NCI-H748 (cell line): ENCODE measurements around the gene CDCP1.
"Not testable (repeated sequence)": the region's sequence is repeated elsewhere in the genome, so short reads cannot be mapped to it uniquely, and the experiment has no call there.

Experiments used
- DNase-seq: peaks from one replicate; lab custom pipeline; 2025; ENCODE audit not compliant: unreplicated experiment; lab: John Stamatoyannopoulos, UW

The CDCP1 gene

GRCh38 chr3:45171283-45171682 is 25.1 kb upstream of the CDCP1 start:
- DNase-seq: no peak

DNA sequence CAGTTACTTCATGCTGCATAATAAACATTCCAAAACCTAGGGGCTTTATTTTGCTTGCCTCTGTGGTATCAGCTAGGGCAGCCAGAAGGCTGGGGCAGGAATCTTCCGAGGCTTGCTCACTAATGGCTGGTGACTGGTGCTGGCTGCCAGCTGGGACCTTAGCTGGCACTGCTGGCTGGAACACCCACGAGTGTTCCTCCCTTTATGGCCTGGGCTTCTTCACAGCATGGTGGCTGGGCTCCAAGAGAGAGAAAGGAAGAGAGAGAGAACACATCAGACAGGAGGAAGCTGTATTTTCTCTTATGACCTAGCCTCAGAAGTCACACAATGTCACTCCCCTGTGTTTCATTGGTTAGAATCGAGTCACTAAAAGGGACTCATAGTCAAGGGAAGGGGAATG is 23.9 kb upstream of the CDCP1 start:
- no peak for DNase-seq

DNA sequence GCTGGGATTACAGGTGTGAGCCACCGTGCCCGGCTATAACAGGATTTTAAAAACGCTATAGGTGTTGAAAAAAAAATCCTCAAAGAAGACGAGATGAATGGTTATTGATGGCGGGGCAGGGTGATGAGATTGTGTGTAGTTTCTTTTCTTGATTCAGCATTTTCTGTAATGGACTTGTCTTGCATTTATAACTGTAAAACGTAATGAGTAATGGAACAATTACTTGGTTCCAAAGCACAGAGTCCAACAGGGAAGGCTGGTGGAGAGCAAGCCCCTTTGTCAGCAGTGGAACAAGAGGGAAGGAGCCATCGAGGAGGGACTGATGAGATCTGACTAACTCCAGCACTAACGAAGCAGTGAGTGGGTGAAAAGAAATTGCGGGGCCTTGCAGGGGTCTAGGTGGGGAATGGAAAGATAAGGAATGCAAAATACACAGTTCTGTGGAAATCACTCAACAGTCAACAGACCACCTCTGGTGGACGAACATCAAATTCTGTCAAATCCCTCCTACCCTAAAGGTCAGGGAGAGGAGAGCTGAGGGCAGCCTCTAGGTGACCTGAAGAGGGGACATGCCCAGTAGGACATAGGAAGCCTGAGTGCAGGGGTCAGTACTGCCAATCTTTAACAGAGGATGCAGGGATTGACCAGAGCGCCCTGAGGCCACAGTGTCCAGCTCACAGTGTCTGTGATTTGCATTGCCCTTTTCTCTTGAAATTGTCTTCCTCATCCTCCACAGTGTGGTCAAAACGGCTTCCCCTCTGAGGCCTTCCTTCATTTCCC is 23.1 kb upstream of the CDCP1 start:
- no peak for DNase-seq

GRCh38 chr3:45168451-45168850 is 22.3 kb upstream of the CDCP1 start:
- DNase-seq: no peak

DNA sequence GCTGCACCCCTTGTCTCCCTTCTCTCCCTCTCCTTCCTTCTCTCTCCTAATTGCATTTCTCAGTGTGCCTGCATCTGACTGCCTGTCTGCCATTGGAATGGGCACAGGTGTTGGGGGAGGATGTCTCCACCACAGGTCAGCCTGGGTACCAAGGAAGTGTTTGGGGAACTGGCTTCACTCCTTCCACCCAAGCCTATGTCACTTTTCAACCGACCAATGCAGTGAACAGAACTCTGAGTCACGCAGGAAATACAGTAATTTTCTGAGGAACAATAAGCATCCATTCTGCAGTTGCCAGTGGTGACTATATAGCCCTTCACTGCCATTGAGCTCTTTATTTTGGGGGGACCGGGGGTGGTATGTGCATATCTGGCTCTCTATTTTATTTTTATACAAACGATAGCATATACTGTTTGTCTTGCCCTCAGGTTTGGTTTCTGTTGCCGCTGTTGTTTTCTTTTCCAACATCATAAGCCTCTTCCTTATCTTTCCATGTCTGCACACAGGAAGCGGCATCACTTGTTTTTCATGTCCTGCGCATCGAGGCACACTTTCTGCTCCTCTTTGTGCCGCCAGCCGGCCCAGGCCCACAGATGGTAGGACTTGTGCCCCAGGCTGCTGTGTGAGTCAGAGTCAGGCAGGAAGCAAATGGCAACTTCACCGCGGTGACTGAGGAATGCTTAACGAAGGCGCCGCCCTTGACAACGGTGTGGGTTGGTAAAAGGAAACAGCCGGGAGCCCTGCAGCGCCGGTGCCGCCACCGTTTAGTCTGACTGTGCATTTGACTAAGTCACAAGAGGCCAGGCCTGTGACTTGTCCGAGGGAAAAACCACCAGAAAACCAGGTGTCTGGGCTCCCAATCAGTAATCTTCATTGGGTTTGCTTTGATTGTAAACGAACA is 21.1 kb upstream of the CDCP1 start:
- peak; percentile 77 for DNase-seq

DNA sequence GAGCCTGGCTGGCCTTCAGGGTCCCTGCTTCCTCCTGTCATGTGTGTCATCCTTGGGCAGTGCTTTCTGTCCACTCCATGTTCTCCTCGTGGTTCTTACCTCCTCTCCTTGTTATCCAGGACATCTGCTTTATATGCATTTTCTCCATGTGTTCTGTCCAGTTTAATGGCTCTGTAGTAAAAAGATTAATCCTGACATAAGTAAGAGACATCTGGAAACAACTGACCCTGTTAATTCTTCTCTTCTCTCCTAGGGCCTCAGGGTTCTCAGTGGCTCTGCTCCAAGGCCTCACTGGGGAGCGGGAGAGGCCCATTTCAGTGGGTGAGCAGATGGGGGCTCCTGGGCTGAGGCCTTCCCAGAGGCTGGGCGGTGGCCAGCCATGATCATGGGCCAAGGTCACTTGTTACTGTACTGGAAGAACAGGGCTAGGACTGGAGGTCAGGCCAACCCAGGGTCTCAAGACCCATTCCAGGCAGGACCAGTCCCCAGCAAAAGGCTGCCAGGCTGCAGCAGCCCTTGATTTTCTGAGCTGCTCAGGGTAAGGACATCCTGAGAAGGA is 20.2 kb upstream of the CDCP1 start:
- DNase-seq: no peak

- DNase-seq: no peak
These were observed 19.5 kb upstream of the CDCP1 start for GRCh38 chr3:45165497-45166283.

DNA sequence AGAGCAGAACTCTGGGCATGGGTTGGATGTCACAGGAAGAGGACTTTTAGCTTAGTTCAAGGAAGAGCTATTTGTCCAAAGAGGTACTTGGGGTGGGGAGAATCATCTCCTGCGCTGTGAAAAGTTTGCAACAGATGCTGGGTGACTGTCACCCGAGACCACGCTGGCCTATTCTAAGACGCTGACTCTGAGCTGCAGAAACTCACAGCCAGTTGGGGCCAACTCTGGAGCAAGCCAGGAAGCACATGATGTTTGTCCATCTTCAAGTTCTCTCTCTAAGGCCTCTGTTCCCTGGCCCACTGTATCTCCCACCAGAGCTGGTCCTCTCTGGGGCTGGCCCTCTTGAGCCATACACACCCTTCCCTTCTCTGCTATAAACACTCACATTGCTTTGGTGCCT is 17.9 kb upstream of the CDCP1 start:
- no peak for DNase-seq

DNA sequence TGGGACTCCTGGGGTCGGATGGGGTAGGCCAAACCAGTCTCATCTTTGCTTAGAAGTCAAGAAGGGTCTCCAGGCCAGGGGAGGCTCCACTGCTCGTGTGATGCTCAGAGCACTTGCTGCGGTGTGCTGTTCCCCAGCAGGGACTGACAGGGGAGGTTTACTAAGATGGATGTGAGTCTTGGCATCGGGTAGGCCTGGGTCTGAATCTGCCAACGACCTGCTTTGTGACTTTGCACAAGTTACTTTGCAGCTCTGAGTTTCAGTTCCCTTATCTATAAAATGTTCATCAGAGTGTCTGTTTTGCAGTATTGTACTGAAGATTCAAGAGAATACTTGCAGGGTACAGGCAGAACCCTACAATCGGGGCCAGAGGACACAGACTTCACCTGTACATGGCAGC is 17.3 kb upstream of the CDCP1 start:
- no peak for DNase-seq

GRCh38 chr3:45154641-45155147 is 8.5 kb upstream of the CDCP1 start:
- no peak for DNase-seq

GRCh38 chr3:45153658-45154437 is 7.7 kb upstream of the CDCP1 start:
- DNase-seq: no peak

- no peak for DNase-seq
These were observed 6.1 kb upstream of the CDCP1 start for GRCh38 chr3:45152307-45152706.

DNA sequence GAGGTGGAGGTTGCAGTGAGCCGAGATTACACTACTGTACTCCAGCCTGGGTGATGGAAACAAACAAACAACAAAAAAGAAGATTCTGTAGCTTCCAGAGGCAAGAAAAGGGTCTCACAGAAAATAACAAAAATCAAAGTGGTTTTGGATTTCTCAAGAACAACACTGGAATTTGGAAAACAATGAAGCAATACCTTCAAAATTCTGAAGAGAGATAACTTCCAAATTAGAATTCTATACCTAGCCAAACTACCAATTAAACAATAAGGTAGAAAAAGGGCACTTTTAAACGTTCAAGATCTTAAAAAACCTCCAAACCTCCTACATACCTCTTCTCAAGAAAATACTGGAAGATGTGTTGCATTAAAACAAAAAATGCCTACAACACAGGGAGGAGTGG is 4.9 kb upstream of the CDCP1 start:
- no peak for DNase-seq

GRCh38 chr3:45148921-45149320 is 2.7 kb upstream of the CDCP1 start:
- DNase-seq: no peak

DNA sequence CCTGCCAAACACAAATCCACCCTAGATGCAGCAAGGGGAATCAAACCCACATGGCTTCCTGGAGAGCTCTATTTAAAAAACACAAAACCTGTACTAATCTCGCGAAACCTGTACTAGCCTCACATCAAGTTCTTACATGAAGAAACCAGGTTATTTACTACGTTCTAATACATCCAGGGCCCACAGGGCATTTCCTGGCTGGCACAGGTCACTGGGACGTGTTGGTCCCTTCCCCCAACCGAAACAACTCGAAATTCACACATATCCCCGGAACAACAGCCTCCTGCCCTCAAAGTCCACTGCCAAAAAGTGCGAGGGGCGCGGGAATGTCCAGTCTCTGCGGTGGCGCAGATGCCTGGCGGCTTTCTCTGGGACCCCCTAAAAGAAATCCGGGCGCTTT is 955 bp downstream of the CDCP1 start:
- no peak for DNase-seq

DNA sequence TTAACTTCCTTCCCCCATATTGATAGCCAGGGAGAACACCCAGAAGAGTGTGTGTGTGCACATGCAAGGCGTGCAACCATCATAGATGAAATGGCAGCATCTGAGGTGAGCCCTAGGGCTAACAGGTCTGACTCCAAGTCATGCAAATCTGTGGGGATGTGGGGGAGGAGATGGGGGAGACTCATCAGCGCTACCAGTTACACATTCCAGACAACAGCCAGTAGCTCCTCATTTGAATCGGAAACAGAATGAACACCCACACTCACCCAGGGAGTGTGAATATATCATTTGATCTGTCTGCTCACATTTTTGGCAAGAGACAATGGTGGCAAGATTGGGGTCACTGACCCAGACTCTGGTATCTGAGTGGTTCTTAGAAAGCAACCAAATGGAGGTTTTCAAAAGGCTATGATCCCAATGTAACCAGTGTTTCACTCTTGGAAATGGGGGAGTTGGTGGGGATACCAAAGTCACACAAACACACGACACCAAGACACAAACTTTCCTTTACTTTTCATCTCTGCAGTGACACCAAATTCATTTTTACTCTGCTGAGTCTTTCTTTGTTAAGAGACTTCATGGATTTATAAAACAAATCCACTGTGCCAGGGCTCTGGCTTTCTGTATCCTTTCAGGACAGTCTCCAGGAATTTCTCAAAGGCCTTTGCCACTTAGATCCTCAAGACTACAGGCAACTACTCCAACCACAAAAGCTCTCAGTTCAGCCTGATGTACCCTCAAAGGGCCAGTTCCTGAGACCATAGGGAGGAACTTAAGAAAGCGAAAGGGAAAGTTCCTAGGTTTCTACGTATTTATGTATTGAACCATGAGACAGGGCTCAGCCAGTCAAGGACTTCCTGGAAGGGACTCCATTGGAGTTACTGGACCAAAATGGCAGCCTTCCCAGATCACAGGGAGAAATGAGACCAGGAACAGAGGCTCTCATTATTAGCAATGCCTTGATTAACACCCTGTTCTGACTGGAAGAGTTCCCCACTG is 2.2 kb downstream of the CDCP1 start:
- DNase-seq: no peak

DNA sequence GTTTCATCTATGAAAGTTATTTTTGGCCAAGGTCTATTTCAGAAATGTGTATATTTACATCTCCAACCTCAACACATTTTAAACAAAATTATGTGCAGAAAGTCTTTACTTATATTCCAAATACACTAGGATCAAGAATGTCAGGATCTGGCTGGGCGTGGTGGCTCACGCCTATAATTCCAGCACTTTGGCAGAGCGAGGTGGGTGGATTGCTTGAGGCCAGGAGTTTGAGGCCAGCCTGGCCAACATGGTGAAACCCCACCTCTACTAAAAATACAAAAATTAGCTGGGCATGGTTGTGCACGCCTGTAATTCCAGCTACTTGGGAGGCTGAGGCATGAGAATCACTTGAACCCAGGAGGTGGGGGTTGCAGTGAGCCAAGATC is 5.4 kb downstream of the CDCP1 start:
- DNase-seq: not testable (repeated sequence)

DNA sequence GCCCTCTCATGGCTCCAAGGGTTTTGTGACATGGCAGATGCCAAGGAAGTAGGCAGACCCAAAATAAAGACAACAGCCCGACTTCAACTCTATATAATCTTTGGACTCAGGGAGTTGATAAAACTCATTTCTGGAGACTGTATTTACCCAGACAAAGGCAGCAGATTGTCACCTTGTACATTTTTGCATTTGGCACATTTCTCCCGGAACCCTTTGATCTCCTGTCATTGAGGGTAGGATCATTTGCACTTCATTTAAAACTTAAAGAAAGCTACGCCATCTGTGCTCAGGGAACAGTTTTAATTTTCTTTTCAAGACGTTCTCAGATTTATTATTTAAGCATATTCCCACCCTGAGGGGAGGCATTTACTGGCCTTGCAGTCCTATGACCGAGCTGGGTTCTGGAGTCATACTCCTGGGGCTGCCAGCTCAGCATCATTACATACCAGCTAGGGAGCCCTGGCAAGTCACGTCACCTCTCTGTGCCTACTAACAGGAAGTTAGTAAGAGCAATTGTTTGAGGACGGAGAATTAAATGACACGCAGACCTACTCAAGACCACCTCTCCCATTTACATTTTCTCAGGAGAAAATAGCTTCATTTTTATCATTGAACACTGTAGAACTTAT is 5.9 kb downstream of the CDCP1 start:
- no peak for DNase-seq
